ENCODE data around the gene SLC16A1.

DNA sequence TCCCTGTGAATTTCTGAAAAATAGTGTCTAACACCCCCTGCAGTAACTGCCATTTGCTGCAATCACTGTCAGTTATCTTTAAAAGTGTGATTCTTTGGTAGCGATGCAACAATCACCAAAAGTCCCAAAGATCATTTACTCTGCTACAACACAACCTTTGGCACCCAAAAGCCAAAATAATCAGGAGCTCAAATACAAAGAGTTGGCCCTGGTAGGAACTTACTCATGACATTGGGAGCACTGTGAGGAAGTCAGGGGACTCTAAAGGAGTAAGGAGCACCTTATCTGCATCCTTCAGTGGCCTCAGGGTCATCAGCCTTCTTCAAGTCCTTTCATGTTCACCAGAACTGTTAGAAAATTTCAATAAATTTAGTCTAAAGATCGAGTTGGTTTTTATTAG lies 54.6 kb downstream of the SLC16A1 start:
- TF ChIP-seq POLR2A (IDR thresholded peaks at IDR 0.05; ENCODE audit: low read depth, low read length) (no peak), POLR2AphosphoS5 (IDR thresholded peaks at IDR 0.05; ENCODE audit: low read depth, low read length) (no peak), TAF1 (IDR thresholded peaks at IDR 0.05; ENCODE audit: low read depth, low read length) (no peak)

All from GM12891 (cell line).